SU-DHL-6 (cell line): Measurements from ENCODE around the gene CCDC182.

Source experiments
- EZH2phosphoT487 ChIP-seq: fragments of 200-600 bp; sonication (generic), shearing (Covaris generic); conservative IDR thresholded peaks from 2 replicates; pipeline ENCODE4 v1.6.1; 2018; ENCODE audit warnings: mild to moderate bottlenecking, antibody characterized with exemption, low read length, moderate library complexity, mixed read lengths
- TF ChIP-seq, protein P1 (sequence below): fragments of 200-600 bp; sonication (generic); IDR thresholded peaks from one replicate; pipeline ENCODE4 v1.5.1; 2017; ENCODE audit warnings: antibody characterized with exemption, mild to moderate bottlenecking, low read length, moderate library complexity; ENCODE audit not compliant: insufficient read depth, poor library complexity, severe bottlenecking

DNA sequence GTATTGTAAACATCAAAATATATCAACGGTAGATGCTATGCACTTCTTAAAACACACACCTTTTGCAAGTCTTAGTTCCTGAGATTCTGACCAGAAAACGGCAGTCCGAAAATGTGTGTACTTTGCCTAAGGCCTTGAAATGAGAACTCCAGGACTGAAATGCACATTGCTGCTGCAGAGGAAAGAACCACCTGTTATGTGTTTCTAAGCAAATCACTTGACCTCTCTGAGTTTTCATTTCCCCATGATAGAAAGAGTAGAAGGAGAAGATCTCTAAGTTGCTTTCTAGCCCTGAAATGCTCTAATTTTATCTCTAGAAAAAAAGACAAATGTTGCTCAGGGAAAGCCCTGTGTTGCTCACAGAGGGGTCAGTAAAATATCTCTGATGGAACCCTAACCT lies 9.9 kb downstream of the CCDC182 start:
- TF ChIP-seq, protein P1, sequence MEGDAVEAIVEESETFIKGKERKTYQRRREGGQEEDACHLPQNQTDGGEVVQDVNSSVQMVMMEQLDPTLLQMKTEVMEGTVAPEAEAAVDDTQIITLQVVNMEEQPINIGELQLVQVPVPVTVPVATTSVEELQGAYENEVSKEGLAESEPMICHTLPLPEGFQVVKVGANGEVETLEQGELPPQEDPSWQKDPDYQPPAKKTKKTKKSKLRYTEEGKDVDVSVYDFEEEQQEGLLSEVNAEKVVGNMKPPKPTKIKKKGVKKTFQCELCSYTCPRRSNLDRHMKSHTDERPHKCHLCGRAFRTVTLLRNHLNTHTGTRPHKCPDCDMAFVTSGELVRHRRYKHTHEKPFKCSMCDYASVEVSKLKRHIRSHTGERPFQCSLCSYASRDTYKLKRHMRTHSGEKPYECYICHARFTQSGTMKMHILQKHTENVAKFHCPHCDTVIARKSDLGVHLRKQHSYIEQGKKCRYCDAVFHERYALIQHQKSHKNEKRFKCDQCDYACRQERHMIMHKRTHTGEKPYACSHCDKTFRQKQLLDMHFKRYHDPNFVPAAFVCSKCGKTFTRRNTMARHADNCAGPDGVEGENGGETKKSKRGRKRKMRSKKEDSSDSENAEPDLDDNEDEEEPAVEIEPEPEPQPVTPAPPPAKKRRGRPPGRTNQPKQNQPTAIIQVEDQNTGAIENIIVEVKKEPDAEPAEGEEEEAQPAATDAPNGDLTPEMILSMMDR: no peak
- no peak for TF ChIP-seq EZH2phosphoT487
